MM.1S (cell line): ENCODE data around the gene TULP4.

Source experiments
- EZH2 ChIP-seq: fragments of 300-600 bp; sonication (generic); optimal IDR thresholded peaks from 2 replicates; pipeline ENCODE3; 2017; ENCODE audit warnings: low read depth, mild to moderate bottlenecking, antibody characterized with exemption, low read length, mixed read lengths
- TF ChIP-seq, protein P1 (sequence below): fragments of 300-600 bp; sonication (generic); IDR thresholded peaks from 2 replicates; pipeline ENCODE4 v1.5.1; 2016; ENCODE audit warnings: antibody characterized with exemption, low read length, mixed read lengths

DNA sequence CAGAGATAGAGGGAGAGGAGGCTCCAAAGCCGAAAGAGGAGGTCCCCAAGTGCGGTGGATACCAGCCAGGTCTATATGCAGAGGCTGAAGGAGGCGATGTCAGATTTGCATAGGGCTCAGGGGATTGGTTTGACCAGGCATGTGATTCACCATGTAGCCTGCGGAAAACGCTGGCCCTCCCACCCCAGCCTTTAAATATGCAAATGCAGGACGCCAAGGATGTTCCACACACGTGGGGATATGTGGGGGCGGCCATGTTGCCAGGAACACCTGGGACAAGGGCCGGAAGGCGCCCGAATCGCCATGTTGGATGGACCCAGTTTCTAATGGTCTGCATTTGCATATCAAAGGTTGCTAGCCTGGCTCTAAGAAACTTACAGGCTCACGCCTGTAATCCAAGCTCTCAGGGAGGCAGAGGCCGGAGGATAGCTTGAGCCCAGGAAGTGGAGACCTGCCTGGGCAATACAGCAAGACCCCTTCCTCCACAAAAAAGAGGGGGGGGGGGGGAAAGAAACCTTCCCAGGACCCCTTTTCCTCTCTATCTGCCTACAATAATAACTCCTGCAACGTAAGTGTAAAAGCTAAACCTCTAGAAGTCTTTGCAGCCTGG lies 110.5 kb downstream of the TULP4 start:
- no peak for TF ChIP-seq EZH2
- TF ChIP-seq, protein P1, sequence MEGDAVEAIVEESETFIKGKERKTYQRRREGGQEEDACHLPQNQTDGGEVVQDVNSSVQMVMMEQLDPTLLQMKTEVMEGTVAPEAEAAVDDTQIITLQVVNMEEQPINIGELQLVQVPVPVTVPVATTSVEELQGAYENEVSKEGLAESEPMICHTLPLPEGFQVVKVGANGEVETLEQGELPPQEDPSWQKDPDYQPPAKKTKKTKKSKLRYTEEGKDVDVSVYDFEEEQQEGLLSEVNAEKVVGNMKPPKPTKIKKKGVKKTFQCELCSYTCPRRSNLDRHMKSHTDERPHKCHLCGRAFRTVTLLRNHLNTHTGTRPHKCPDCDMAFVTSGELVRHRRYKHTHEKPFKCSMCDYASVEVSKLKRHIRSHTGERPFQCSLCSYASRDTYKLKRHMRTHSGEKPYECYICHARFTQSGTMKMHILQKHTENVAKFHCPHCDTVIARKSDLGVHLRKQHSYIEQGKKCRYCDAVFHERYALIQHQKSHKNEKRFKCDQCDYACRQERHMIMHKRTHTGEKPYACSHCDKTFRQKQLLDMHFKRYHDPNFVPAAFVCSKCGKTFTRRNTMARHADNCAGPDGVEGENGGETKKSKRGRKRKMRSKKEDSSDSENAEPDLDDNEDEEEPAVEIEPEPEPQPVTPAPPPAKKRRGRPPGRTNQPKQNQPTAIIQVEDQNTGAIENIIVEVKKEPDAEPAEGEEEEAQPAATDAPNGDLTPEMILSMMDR = no peak
